ENCODE measurements around the gene NAT8L. TPM values are rescaled to one million over a fixed set of nuclear protein-coding genes. Genes with fewer than 3 reads are reported as not detected.
A peak's percentile ranks its signal among the peaks of the same experiment; 100 is the strongest.

NAT8L gene
- polyA plus RNA-seq, 1 donor (not counting 4 experiments of a cell fraction or from before 2014, with no cell fraction given) = 0.01 TPM

DNA sequence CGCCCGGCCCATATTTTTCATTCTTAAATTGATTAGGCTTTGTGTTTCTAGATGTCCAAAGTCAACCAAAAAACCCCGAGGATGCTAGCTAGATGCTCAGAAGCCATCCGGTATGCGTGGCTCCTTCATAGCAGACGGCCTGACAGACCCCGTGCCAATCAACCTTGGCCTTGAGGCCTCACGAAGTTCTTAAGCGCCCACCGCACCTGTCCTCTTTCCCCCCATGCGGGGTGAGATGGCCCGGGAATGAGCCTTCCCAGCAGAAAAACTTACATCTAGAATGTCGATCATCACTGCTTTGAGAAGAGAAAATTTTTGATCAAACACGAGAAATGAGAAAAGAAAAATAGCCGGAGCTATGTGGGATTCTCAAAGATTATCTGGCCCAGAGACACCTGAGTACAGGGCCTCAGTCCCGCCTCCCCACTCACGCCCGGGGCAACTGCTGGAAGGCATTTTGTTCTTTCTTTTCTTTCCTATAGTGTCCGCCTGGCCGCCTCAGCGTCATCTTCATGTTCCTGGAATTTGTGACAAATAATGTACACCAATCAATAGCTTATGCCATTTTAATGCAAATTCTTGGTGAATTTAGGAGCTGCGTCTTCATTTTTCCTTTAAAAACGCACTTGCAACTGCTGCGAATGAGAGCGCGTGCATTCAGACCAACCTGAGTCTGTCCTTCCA, 1.6 kb upstream of the NAT8L start:
- TF ChIP-seq, protein P1, sequence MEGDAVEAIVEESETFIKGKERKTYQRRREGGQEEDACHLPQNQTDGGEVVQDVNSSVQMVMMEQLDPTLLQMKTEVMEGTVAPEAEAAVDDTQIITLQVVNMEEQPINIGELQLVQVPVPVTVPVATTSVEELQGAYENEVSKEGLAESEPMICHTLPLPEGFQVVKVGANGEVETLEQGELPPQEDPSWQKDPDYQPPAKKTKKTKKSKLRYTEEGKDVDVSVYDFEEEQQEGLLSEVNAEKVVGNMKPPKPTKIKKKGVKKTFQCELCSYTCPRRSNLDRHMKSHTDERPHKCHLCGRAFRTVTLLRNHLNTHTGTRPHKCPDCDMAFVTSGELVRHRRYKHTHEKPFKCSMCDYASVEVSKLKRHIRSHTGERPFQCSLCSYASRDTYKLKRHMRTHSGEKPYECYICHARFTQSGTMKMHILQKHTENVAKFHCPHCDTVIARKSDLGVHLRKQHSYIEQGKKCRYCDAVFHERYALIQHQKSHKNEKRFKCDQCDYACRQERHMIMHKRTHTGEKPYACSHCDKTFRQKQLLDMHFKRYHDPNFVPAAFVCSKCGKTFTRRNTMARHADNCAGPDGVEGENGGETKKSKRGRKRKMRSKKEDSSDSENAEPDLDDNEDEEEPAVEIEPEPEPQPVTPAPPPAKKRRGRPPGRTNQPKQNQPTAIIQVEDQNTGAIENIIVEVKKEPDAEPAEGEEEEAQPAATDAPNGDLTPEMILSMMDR (optimal IDR thresholded peaks at IDR 0.05 in 1 of 3, IDR thresholded peaks at IDR 0.05 in 1 of 3, conservative IDR thresholded peaks at IDR 0.05 in 1 of 3; ENCODE audit: extremely low read depth in 1 of 3, insufficient read depth in 2 of 3, low read length in 3 of 3) = no peak
- no peak for TF ChIP-seq EZH2 (IDR thresholded peaks at IDR 0.05; ENCODE audit: low read length)
- Histone ChIP-seq H2AFZ (ENCODE audit: control insufficient read depth, low read length) (no peak overlapping the region), H3K27me3 (ENCODE audit: control insufficient read depth, extremely low read depth, insufficient read depth, low read length) (peaks cover 59% of the 10 kb centered on the region), H3K4me1 (ENCODE audit: control insufficient read depth, extremely low read depth, insufficient read depth, low read length) (no peaks in the 10 kb centered on the region), H3K9me1 (ENCODE audit: control insufficient read depth, extremely low read depth, insufficient read depth, low read length) (no peaks in the 10 kb centered on the region), H3K27ac (ENCODE audit: control insufficient read depth, insufficient read depth, low read length) (no peak overlapping the region), H3K36me3 (ENCODE audit: control insufficient read depth in 2 of 2, extremely low read depth in 1 of 2, insufficient read depth in 2 of 2, low read length in 2 of 2) (no peaks in the 10 kb centered on the region), H3K79me2 (ENCODE audit: control insufficient read depth, insufficient read depth, low read length) (no peaks in the 10 kb centered on the region), H4K20me1 (ENCODE audit: control insufficient read depth, extremely low read depth, insufficient read depth, low read length) (no peaks in the 10 kb centered on the region), H3K9ac (ENCODE audit: control insufficient read depth, extremely low read depth, insufficient read depth, low read length) (no peak overlapping the region), H3K4me3 (ENCODE audit: control insufficient read depth in 2 of 3, extremely low read depth in 1 of 3, insufficient read depth in 2 of 3, low read depth in 1 of 3, low read length in 3 of 3) (no peak overlapping the region), H3K9me3 (ENCODE audit: control insufficient read depth, low read depth, low read length) (no peaks in the 10 kb centered on the region), H3K4me2 (ENCODE audit: control insufficient read depth, extremely low read depth, insufficient read depth, low read depth, low read length) (no peak overlapping the region)
- DNase-seq (ENCODE audit: low read depth, low spot score) (no peak), FAIRE-seq (no peak)
- dilution Hi-C loops (cut with MboI; ENCODE audit: extremely low pct_ligation_motif_present, low sequenced_read_pairs) = no loop called here

DNA sequence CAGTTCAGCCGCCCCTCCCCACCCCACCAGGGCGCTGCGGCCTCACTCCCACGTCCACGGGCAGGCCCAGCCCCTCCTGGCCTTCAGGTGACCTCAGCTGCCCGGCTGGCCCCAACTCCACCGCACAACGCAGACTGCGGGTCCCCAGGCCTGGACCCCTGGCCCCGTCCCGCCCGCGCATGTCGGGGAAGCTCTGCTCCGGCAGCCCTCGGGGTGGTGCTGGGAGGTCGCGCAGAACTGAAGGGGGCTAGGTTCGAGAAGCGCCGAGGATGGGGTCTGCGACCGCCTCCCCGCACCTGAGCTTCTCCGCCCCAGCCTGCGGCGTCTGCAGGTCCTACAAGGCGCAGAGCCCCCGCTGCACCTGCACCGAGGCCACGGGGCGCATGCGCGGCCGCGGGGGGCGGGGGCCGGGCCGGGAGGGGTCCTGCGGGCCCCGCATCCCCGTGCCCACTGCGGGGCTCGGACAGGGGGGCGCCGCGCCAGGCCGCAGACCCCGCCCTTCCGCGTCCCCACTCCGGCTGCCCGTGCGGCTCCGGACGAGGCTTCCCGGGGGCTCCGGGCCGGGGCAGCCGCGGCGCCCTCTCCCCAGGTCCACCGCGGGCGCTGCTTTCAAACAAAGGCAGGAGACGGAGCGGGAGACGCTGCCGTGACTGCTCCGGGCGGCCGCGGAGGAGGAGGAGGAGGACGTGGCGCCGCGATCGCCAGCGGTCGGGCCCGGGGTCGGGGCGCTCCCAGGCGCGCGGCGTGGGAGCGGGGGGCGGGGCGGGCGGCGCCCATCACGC, 672 bp upstream of the NAT8L start:
- H3K79me2 ChIP-seq (ENCODE audit: control insufficient read depth, insufficient read depth, low read length) = no peaks in the 10 kb centered on the region
- H3K4me2 ChIP-seq (ENCODE audit: control insufficient read depth, extremely low read depth, insufficient read depth, low read depth, low read length) = no peak overlapping the region
- TF ChIP-seq, protein P1 (optimal IDR thresholded peaks at IDR 0.05 in 1 of 3, IDR thresholded peaks at IDR 0.05 in 1 of 3, conservative IDR thresholded peaks at IDR 0.05 in 1 of 3; ENCODE audit: extremely low read depth in 1 of 3, insufficient read depth in 2 of 3, low read length in 3 of 3) = no peak
- peak; percentile 72 for TF ChIP-seq EZH2 (IDR thresholded peaks at IDR 0.05; ENCODE audit: low read length)
- H2AFZ ChIP-seq (ENCODE audit: control insufficient read depth, low read length) = no peak overlapping the region
- no peaks in the 10 kb centered on the region for H3K36me3 ChIP-seq (ENCODE audit: control insufficient read depth in 2 of 2, extremely low read depth in 1 of 2, insufficient read depth in 2 of 2, low read length in 2 of 2)
- H3K27me3 ChIP-seq (ENCODE audit: control insufficient read depth, extremely low read depth, insufficient read depth, low read length) = peaks cover 60% of the 10 kb centered on the region
- H3K27ac ChIP-seq (ENCODE audit: control insufficient read depth, insufficient read depth, low read length) = no peak overlapping the region
- H3K4me3 ChIP-seq (ENCODE audit: control insufficient read depth in 2 of 3, extremely low read depth in 1 of 3, insufficient read depth in 2 of 3, low read depth in 1 of 3, low read length in 3 of 3) = no peak overlapping the region
- H3K9ac ChIP-seq (ENCODE audit: control insufficient read depth, extremely low read depth, insufficient read depth, low read length) = no peak overlapping the region
- dilution Hi-C loops (cut with MboI; ENCODE audit: extremely low pct_ligation_motif_present, low sequenced_read_pairs) = no loop called here
- H3K9me3 ChIP-seq (ENCODE audit: control insufficient read depth, low read depth, low read length) = no peaks in the 10 kb centered on the region
- no peak for FAIRE-seq
- no peaks in the 10 kb centered on the region for H3K9me1 ChIP-seq (ENCODE audit: control insufficient read depth, extremely low read depth, insufficient read depth, low read length)
- no peaks in the 10 kb centered on the region for H4K20me1 ChIP-seq (ENCODE audit: control insufficient read depth, extremely low read depth, insufficient read depth, low read length)
- no peaks in the 10 kb centered on the region for H3K4me1 ChIP-seq (ENCODE audit: control insufficient read depth, extremely low read depth, insufficient read depth, low read length)
- no peak for DNase-seq (ENCODE audit: low read depth, low spot score)

Data from keratinocyte (primary cell).